OCI-M2 (cell line): ENCODE measurements around the gene MLEC.
"Not testable (repeated sequence)": the region's sequence is repeated elsewhere in the genome, so short reads cannot be mapped to it uniquely, and the experiment has no call there.

ENCODE experiments used
- DNase-seq: peaks from one replicate; lab custom pipeline; 2025; ENCODE audit not compliant: unreplicated experiment; lab: John Stamatoyannopoulos, UW

The MLEC gene

DNA sequence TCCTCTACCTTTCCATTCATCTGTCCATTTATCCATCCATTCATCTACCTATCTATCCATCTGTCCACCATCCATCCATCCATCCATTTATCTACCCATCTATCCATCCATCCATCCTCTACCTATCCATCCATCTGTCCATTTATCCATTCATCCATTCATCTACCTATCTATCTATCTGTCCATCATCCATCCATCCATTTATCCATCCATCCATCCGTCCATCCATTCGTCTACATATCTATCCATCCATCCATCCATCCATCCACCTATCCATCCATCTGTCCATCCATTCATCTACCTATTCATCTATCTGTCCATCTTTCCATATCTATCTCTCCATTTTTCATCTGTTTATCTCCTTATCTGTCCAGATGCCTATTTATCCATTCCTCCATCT lies 25.5 kb upstream of the MLEC start:
- no peak for DNase-seq

DNA sequence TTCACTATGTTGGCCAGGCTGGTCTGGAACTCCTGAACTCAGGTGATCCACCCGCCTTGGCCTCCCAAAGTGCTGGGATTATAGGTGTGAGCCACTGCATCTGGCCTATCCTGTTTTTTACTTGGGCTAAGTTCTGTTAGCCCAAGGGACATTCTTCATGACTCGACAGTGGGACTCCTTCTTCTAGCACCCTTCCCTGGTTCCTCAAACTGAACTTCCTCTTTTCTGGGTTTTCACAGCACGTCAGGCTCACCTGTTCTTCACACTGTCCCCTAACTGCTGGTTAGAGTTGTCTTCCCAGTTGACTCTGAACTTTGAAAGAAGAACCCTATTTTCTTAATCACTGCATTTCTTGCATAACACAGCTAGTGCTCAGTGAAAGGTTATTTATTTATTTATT lies 24.1 kb upstream of the MLEC start:
- no peak for DNase-seq

- DNase-seq: no peak
These were observed 23.2 kb upstream of the MLEC start for GRCh38 chr12:120663741-120664140.

DNA sequence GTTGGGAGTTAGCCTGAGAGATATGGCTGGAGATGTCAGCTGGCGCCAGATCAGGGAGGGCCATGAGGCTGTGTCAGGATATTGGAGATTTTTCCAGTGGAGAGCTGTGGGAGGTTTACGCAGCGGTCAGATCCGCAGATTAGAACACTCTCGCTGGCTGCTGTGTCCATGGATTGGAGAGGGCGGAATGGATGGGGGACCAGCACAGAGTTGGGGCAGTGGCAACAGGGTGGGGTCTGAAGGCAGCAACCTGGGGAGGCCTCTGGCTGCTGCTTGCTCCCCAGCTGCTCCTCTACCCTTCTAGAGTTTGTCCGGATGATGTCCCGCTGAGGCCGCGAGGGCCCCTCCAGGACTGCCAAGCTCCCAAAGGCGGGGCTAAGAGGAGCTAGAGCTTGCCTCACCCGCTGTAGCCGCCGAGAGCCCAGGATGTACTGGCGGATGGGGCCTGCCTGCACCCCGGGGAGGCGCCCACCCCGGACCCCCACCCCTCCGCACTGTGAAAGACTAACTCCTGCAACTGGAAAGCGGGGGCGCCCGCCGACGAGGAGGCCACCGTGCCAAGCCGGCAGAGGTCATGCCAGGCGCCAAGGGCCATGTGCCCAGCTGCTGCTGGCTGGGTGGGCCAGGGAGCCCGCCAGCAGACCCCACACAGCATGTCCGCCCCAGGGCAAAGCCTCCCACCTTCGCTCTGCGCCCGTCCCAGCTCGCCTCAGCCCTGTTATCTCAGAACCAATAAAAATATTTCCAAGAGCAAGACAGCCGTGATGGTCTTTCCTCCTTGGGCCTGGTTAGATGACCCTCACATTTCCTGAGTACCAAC lies 20.2 kb upstream of the MLEC start:
- no peak for DNase-seq

- no peak for DNase-seq
These were observed 18.7 kb upstream of the MLEC start for GRCh38 chr12:120668091-120668867.

GRCh38 chr12:120668868-120669840 lies 17.8 kb upstream of the MLEC start:
- DNase-seq: no peak

GRCh38 chr12:120670237-120670636 lies 16.7 kb upstream of the MLEC start:
- not testable (repeated sequence) for DNase-seq

DNA sequence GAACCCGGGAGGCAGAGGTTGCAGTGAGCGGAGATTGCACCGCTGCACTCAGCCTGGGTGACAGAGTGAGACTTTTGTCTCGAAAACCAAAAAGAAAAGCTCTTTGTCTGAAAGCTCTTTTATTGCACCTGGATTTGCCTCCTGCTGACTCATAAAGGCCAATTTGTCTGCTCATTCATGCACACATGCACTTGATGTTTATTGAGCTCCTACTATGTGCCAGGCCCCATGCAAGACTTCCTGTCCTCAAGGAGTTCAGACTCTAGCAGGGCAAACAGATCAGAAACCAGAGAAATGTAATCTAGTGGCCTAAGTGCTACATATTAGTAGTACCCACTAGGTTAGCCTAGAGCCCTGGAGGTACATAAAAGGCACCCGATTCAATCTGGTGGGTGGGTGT lies 16.3 kb upstream of the MLEC start:
- no peak for DNase-seq

GRCh38 chr12:120674097-120674636 lies 12.8 kb upstream of the MLEC start:
- DNase-seq: no peak

- DNase-seq: no peak
These were observed 9.0 kb upstream of the MLEC start for GRCh38 chr12:120677765-120678473.

- no peak for DNase-seq
These were observed 8.4 kb upstream of the MLEC start for GRCh38 chr12:120678572-120678971.

DNA sequence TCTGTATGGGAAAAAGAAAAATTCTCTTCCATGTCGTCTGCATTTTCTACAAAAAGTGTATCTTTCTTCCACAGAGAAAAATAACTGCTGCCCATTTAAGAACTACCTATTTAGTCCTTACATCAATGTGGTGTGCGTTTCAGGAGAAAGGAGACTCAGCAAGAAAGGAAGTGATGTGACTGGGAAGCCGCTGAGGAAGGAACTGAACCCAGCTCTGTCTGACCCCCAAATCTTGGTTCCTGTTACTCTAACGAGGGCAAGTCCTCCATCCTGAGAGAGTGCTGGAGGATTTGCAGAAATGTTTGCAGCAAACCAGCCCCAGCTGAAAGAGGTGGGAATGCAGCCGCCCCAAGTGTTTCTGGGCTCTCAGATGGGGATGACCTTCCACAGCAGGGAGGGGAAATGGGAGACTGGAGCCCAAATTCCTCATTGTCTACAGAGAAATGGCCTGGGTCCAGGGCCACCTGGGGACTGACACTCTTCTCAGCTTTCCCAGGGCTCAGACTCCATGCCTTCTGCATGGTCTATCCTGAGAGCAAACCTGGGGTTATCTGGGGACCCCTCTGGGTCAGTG lies 6.7 kb upstream of the MLEC start:
- DNase-seq: no peak

- no peak for DNase-seq
These were observed 2.4 kb upstream of the MLEC start for GRCh38 chr12:120684523-120684932.

DNA sequence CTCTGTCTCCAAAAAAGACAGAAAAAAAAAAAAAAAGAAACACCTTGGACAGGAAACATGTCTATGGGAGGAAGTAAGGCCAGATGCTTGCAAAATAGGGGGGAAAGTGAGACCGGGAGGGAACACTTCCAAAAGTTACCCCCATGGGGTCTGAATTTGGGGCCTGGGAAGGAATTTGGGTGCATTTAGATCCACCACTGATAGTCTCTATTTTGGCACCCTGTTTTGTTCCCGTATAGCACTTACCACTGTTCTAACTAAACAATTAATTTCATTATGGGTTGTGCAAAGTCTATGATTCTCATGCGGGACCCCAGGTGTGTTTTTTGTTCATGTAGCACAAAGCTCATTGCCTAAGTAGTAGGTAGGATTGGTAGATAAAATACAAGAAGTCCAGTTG lies 1.4 kb upstream of the MLEC start:
- no peak for DNase-seq

DNA sequence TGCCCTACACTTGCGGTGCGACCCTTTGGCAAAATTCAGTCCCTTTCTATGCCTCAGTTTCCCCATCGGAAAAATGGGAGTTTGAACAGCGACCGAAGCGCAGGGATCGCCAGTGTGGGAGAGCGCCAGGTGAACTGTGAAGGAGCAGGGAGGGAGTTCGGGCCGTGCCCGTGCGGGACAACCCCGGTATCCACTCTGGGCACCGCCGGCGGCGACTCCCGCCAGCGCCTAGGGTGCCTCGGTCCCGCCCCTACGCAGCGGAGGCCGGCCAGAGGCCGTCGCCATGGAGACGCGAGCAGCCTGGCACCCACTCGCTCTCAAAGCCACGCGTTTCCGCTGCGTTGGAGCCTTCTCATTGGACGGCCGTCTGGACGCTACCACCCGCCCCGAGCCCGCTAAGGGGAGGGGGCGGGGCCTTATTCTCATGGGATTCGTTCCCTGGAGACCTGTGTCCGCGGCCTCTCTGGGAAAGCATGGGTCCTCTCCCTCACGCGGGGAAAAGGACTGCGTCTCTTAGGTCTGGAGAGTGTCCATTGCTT lies 729 bp upstream of the MLEC start:
- DNase-seq: peak; percentile 96

- DNase-seq: no peak
These were observed 785 bp downstream of the MLEC start for GRCh38 chr12:120687578-120688289.

- peak; percentile 24 for DNase-seq
These were observed 1.6 kb downstream of the MLEC start for GRCh38 chr12:120688527-120689071.

GRCh38 chr12:120689397-120690082 lies 2.6 kb downstream of the MLEC start:
- DNase-seq: no peak
